Measurements from ENCODE around the gene ATP13A3. TPM values are rescaled to one million over a fixed set of nuclear protein-coding genes. Genes with fewer than 3 reads are reported as not detected.

The ATP13A3 gene
- total and polyA plus RNA-seq, 2 experiments from 2014 or later: 20.0 to 202 TPM

DNA sequence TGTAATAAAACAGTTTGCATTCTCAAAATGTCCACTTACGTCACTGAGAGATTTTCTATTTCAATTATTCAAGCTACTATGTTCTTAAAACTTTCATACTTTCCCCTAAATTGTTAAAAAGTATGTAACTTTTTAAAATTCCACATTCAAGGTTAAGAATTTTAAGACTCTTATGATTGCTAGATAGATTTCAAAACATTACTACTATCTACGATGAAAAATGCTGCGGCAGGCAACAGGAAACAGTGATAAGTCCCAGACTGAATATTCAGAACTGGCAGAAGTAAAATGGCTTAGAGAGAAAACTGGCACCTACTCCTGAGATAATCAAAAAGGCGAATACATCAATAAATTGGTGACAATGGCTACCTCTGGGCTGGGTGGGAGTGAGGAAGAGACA lies 16.2 kb downstream of the ATP13A3 start:
- Mint-ChIP-seq H3K27ac (no peak overlapping the region; the same call in 1 of the 2 replicates), H3K36me3 (ENCODE audit: low read depth) (no peaks in the 10 kb centered on the region), H3K27me3 (ENCODE audit: insufficient read depth, low read depth, poor library complexity) (peaks cover 2% of the 10 kb centered on the region), H3K4me1 (peaks cover 27% of the 10 kb centered on the region), H3K9me3 (no peaks in the 10 kb centered on the region), H3K4me3 (no peak overlapping the region)
- Histone ChIP-seq H3F3A (replicated peaks; ENCODE audit: low read depth) (no peaks in the 10 kb centered on the region), H3K79me2 (replicated peaks; ENCODE audit: insufficient read depth) (peaks cover 100% of the 10 kb centered on the region), H3K27ac (ENCODE audit: low read depth) (no peak overlapping the region), H4K20me1 (replicated peaks; ENCODE audit: insufficient read depth) (peaks cover 31% of the 10 kb centered on the region), H3K36me3 (ENCODE audit: insufficient read depth) (no peaks in the 10 kb centered on the region), H3K4me1 (ENCODE audit: insufficient read depth) (peaks cover 13% of the 10 kb centered on the region), H3K4me3 (no peak overlapping the region), H3K4me2 (no peak overlapping the region), H3K27me3 (ENCODE audit: insufficient read depth) (no peaks in the 10 kb centered on the region), H2AFZ (no peak overlapping the region), H3K9me2 (ENCODE audit: insufficient read depth) (no peaks in the 10 kb centered on the region)
- TF ChIP-seq, protein P1, sequence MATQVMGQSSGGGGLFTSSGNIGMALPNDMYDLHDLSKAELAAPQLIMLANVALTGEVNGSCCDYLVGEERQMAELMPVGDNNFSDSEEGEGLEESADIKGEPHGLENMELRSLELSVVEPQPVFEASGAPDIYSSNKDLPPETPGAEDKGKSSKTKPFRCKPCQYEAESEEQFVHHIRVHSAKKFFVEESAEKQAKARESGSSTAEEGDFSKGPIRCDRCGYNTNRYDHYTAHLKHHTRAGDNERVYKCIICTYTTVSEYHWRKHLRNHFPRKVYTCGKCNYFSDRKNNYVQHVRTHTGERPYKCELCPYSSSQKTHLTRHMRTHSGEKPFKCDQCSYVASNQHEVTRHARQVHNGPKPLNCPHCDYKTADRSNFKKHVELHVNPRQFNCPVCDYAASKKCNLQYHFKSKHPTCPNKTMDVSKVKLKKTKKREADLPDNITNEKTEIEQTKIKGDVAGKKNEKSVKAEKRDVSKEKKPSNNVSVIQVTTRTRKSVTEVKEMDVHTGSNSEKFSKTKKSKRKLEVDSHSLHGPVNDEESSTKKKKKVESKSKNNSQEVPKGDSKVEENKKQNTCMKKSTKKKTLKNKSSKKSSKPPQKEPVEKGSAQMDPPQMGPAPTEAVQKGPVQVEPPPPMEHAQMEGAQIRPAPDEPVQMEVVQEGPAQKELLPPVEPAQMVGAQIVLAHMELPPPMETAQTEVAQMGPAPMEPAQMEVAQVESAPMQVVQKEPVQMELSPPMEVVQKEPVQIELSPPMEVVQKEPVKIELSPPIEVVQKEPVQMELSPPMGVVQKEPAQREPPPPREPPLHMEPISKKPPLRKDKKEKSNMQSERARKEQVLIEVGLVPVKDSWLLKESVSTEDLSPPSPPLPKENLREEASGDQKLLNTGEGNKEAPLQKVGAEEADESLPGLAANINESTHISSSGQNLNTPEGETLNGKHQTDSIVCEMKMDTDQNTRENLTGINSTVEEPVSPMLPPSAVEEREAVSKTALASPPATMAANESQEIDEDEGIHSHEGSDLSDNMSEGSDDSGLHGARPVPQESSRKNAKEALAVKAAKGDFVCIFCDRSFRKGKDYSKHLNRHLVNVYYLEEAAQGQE (IDR thresholded peaks at IDR 0.05; ENCODE audit: unreplicated experiment): no peak
- TF ChIP-seq ZNF114 (CRISPR knock-in tag; IDR thresholded peaks at IDR 0.05) (no peak), ZNF331 (CRISPR knock-in tag; IDR thresholded peaks at IDR 0.05; ENCODE audit: low read depth) (no peak), EZH2phosphoT487 (IDR thresholded peaks at IDR 0.05; ENCODE audit: unreplicated experiment) (no peak), STAT1 (IDR thresholded peaks at IDR 0.05; ENCODE audit: unreplicated experiment) (no peak), JUNB (IDR thresholded peaks at IDR 0.05; ENCODE audit: unreplicated experiment) (no peak), POLR2AphosphoS5 (IDR thresholded peaks at IDR 0.05; ENCODE audit: low read depth) (no peak), EZH2 (IDR thresholded peaks at IDR 0.05; ENCODE audit: low read depth, unreplicated experiment) (no peak), NANOG (IDR thresholded peaks at IDR 0.05; ENCODE audit: borderline replicate concordance) (no peak), CREB1 (CRISPR knock-in tag; IDR thresholded peaks at IDR 0.05; ENCODE audit: low read depth) (no peak)
- TF ChIP-seq, protein P2, sequence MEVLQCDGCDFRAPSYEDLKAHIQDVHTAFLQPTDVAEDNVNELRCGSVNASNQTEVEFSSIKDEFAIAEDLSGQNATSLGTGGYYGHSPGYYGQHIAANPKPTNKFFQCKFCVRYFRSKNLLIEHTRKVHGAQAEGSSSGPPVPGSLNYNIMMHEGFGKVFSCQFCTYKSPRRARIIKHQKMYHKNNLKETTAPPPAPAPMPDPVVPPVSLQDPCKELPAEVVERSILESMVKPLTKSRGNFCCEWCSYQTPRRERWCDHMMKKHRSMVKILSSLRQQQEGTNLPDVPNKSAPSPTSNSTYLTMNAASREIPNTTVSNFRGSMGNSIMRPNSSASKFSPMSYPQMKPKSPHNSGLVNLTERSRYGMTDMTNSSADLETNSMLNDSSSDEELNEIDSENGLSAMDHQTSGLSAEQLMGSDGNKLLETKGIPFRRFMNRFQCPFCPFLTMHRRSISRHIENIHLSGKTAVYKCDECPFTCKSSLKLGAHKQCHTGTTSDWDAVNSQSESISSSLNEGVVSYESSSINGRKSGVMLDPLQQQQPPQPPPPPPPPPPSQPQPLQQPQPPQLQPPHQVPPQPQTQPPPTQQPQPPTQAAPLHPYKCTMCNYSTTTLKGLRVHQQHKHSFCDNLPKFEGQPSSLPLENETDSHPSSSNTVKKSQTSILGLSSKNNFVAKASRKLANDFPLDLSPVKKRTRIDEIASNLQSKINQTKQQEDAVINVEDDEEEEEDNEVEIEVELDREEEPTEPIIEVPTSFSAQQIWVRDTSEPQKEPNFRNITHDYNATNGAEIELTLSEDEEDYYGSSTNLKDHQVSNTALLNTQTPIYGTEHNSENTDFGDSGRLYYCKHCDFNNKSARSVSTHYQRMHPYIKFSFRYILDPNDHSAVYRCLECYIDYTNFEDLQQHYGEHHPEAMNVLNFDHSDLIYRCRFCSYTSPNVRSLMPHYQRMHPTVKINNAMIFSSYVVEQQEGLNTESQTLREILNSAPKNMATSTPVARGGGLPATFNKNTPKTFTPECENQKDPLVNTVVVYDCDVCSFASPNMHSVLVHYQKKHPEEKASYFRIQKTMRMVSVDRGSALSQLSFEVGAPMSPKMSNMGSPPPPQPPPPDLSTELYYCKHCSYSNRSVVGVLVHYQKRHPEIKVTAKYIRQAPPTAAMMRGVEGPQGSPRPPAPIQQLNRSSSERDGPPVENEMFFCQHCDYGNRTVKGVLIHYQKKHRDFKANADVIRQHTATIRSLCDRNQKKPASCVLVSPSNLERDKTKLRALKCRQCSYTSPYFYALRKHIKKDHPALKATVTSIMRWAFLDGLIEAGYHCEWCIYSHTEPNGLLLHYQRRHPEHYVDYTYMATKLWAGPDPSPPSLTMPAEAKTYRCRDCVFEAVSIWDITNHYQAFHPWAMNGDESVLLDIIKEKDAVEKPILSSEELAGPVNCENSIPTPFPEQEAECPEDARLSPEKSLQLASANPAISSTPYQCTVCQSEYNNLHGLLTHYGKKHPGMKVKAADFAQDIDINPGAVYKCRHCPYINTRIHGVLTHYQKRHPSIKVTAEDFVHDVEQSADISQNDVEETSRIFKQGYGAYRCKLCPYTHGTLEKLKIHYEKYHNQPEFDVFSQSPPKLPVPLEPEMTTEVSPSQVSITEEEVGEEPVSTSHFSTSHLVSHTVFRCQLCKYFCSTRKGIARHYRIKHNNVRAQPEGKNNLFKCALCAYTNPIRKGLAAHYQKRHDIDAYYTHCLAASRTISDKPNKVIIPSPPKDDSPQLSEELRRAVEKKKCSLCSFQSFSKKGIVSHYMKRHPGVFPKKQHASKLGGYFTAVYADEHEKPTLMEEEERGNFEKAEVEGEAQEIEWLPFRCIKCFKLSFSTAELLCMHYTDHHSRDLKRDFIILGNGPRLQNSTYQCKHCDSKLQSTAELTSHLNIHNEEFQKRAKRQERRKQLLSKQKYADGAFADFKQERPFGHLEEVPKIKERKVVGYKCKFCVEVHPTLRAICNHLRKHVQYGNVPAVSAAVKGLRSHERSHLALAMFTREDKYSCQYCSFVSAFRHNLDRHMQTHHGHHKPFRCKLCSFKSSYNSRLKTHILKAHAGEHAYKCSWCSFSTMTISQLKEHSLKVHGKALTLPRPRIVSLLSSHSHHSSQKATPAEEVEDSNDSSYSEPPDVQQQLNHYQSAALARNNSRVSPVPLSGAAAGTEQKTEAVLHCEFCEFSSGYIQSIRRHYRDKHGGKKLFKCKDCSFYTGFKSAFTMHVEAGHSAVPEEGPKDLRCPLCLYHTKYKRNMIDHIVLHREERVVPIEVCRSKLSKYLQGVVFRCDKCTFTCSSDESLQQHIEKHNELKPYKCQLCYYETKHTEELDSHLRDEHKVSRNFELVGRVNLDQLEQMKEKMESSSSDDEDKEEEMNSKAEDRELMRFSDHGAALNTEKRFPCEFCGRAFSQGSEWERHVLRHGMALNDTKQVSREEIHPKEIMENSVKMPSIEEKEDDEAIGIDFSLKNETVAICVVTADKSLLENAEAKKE (CRISPR knock-in tag; IDR thresholded peaks at IDR 0.05): no peak
- TF ChIP-seq, protein P3, sequence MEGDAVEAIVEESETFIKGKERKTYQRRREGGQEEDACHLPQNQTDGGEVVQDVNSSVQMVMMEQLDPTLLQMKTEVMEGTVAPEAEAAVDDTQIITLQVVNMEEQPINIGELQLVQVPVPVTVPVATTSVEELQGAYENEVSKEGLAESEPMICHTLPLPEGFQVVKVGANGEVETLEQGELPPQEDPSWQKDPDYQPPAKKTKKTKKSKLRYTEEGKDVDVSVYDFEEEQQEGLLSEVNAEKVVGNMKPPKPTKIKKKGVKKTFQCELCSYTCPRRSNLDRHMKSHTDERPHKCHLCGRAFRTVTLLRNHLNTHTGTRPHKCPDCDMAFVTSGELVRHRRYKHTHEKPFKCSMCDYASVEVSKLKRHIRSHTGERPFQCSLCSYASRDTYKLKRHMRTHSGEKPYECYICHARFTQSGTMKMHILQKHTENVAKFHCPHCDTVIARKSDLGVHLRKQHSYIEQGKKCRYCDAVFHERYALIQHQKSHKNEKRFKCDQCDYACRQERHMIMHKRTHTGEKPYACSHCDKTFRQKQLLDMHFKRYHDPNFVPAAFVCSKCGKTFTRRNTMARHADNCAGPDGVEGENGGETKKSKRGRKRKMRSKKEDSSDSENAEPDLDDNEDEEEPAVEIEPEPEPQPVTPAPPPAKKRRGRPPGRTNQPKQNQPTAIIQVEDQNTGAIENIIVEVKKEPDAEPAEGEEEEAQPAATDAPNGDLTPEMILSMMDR (conservative IDR thresholded peaks at IDR 0.05; ENCODE audit: low read depth in 2 of 2): no peak
- TF ChIP-seq, protein P4, sequence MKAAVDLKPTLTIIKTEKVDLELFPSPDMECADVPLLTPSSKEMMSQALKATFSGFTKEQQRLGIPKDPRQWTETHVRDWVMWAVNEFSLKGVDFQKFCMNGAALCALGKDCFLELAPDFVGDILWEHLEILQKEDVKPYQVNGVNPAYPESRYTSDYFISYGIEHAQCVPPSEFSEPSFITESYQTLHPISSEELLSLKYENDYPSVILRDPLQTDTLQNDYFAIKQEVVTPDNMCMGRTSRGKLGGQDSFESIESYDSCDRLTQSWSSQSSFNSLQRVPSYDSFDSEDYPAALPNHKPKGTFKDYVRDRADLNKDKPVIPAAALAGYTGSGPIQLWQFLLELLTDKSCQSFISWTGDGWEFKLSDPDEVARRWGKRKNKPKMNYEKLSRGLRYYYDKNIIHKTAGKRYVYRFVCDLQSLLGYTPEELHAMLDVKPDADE (IDR thresholded peaks at IDR 0.05): no peak
- ATAC-seq (no peak), DNase-seq (ENCODE audit: low spot score) (no peak)
